Fibroblast of pulmonary artery (primary cell): ENCODE results near the gene CLSTN2.

Source experiments
- DNase-seq: peaks from one replicate; pipeline ENCODE4 v3.0.0-alpha.2; 2010; ENCODE audit warnings: low read depth
- H3K4me3 ChIP-seq: replicated peaks from 2 replicates; pipeline ENCODE4 v1.5.1; 2011; ENCODE audit warnings: low read depth, mild to moderate bottlenecking, control low read depth, low read length, moderate library complexity
- TF ChIP-seq, protein P1 (sequence below): IDR thresholded peaks from 2 replicates; pipeline ENCODE4 v1.5.1; 2011; ENCODE audit warnings: mild to moderate bottlenecking, control low read depth, low read length, inconsistent platforms; ENCODE audit errors: missing control alignments

The CLSTN2 gene

DNA sequence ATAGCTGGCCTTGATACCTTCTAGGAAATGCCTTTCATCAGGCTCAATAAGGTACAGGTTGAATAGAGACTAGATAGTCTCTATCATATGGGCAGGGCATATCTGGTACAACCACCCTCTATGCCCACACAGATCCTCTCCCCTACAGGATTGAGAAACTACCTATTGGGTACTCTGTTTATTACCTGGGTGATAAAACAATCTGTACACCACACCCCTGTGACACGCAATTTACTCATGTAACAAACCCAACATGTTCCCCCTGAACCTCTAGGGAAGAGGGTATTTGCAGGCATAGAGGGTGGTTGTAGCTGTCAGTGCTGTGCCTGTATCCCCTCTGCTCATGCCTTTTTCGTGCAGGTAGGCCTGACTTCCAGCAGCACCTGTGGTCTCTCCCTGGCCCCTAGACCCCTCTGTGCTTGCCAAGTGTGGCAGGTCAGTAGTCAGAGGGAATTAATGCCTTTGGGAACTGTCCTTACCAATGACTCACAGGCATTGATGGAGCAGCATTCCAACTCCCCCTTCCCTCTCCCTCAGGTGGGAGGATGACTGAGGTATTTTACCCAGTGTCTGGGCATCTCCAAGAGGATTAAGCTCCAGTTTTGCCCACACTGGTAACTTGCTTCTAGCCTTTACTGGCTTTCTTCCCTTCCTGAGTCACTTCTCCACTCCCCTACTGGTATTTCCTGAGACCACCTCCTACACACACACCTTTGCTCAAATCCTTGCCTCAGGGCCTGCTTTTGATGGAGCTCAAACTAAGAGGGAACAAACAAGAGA, 18.3 kb downstream of the CLSTN2 start:
- DNase-seq = no peak
- no peak overlapping the region for H3K4me3 ChIP-seq
- TF ChIP-seq, protein P1, sequence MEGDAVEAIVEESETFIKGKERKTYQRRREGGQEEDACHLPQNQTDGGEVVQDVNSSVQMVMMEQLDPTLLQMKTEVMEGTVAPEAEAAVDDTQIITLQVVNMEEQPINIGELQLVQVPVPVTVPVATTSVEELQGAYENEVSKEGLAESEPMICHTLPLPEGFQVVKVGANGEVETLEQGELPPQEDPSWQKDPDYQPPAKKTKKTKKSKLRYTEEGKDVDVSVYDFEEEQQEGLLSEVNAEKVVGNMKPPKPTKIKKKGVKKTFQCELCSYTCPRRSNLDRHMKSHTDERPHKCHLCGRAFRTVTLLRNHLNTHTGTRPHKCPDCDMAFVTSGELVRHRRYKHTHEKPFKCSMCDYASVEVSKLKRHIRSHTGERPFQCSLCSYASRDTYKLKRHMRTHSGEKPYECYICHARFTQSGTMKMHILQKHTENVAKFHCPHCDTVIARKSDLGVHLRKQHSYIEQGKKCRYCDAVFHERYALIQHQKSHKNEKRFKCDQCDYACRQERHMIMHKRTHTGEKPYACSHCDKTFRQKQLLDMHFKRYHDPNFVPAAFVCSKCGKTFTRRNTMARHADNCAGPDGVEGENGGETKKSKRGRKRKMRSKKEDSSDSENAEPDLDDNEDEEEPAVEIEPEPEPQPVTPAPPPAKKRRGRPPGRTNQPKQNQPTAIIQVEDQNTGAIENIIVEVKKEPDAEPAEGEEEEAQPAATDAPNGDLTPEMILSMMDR = no peak

DNA sequence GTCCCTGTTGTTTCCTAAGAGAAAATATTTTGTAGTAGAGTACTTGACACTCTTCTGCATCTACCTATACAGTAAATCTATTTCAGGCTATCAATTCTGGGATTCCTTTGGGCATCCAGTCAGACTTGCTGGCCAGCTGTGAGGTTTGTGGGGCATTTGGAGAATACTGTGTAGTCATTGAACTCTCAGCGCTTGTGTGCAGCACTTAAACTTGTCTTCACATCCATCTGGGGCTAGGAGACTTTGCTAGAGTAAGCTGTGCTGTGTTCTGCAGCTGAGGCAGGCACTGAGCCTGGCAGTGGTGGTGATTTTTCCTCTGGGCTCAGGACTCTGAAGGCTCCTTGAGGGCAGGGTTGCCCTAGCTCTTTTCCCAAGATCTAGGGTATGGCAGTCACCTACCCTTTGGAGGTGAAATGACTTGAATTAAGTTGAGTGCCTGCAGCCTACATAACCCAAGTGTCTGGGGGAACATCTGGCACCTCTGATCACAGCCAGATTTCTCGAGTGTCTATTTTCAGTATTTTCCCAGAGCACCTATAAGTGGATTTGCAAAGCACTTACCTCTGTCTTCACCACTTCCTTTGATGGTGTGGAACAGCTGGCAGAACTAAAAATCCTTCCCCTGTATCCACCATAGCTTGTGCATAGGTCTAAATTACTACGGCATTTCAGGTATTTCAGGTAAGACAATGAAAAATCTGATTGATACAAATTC, 19.3 kb downstream of the CLSTN2 start:
- no peak overlapping the region for H3K4me3 ChIP-seq
- no peak for DNase-seq
- TF ChIP-seq, protein P1 = no peak

DNA sequence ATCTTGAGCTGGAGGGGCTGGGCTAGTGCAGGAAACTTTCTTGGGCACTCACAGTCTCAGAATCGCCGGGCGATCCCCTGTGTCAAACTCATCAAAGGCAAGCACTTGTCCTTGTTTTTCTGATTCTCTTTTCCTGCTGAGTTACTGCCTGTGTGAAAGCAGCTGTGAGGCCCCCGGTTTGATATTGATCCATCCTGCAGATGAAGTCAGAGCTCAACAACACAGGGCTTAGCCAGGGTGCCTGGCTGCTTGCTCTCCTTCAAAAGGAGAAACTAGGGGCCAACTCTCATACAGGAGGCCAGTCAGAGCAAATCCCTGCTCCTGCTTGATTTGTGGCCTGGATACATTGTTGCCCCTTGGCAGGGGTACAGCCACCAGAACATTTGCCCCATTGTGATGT, 22.9 kb downstream of the CLSTN2 start:
- TF ChIP-seq, protein P1 = no peak
- no peak overlapping the region for H3K4me3 ChIP-seq
- DNase-seq = no peak

DNA sequence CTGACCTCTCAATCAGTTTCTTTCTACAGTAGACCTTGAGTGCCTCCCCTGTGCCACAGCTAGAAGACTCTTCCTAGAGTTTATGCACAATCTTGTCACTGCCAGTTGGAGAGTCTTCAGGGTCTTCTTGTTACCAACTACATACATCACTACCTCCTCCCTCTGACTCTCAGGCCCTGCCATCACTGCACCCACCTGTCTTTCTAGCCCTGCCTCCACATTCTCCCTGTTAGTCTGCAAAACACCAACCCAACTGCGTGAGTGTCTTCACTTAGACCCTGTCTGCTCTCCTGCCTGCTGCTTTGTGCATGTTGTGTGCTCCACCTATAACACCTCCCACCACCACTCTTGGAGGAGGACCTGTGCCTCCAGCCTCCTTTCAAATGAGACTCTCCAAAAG, 34.4 kb downstream of the CLSTN2 start:
- H3K4me3 ChIP-seq = no peak overlapping the region
- no peak for DNase-seq
- TF ChIP-seq, protein P1 = no peak

DNA sequence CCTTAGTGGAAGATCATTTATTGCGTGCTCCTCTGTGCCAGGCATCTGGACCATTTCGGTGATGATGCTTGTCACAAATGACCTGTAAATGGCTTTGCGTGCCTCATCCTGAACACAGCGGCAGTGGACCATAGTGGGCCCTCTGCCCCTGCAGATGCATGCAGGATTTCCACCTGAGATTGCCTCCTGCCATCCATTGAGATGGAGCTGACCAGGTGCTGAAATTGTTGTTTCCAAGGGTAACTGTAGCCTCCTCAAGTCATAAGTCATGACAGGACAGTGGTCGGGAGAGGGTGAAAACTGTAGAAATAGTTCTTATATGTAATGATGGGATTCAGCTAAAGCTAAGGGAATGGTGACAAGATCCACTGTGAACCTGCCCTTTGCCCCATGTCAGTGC, 35.5 kb downstream of the CLSTN2 start:
- DNase-seq = no peak
- TF ChIP-seq, protein P1 = no peak

DNA sequence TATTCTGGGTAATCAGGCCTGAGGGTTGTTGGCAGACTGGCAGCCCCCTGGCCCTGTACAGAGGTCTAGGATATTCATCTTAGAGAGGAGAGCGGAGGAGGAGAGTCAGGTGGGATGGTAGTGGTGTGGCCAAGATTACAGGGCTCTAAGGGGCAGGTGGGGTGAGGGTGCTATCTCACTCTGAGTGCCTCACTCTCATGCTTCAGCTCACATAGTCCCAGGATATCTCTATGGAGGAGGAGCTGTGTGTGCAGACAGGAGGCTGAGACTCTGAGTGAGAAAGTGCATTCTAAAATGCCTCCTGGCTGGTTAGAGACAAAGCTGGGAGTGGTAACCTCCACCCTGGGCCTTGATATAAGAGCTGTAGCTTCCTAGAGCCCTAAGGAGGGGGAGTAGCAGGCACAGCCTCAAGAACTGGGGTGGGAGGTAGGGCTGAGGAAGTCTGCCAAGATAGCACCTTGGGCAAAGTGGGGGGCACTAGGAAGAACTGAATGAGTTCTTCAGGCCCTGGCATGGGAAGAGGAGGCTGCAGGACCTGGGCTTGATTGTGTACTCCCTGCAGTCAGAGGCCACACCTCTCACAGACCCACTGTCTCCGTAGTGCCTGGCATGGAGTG, 39.9 kb downstream of the CLSTN2 start:
- no peak overlapping the region for H3K4me3 ChIP-seq
- TF ChIP-seq, protein P1 = no peak
- DNase-seq = no peak

More for the DNA sequence above, 35.5 kb downstream of the CLSTN2 start:
- H3K4me3 ChIP-seq = no peak overlapping the region
